H9 (cell line): ENCODE measurements around the gene ARHGAP24. TPM values are rescaled to one million over a fixed set of nuclear protein-coding genes. Genes with fewer than 3 reads are reported as not detected.
A peak's percentile ranks its signal among the peaks of the same experiment; 100 is the strongest.

ENCODE experiments used
- DNase-seq: peaks from one replicate; pipeline ENCODE4 v3.0.0-alpha.2; 2017
- H2AFZ ChIP-seq: one replicate; pipeline ENCODE4 v1.6.1; 2013; ENCODE audit warnings: mild to moderate bottlenecking, low read length, control low read depth, moderate library complexity
- H2AK5ac ChIP-seq: 2 replicates; pipeline ENCODE4 v1.6.1; 2013; ENCODE audit warnings: low read length, control low read depth, mixed read lengths; ENCODE audit not compliant: insufficient read length
- H2BK120ac ChIP-seq: one replicate; pipeline ENCODE4 v1.6.1; 2013; ENCODE audit warnings: low read depth, mild to moderate bottlenecking, low read length, control low read depth, inconsistent platforms; ENCODE audit not compliant: poor library complexity, severe bottlenecking
- H2BK12ac ChIP-seq: 2 replicates; pipeline ENCODE4 v1.6.1; 2013; ENCODE audit warnings: low read length, control low read depth, mixed read lengths, low read depth; ENCODE audit not compliant: insufficient read length
- H2BK15ac ChIP-seq: 2 replicates; pipeline ENCODE4 v1.6.1; 2013; ENCODE audit warnings: low read depth, low read length, control low read depth
- H2BK20ac ChIP-seq: one replicate; pipeline ENCODE4 v1.6.1; 2013; ENCODE audit warnings: low read depth, mild to moderate bottlenecking, low read length, control low read depth, inconsistent platforms; ENCODE audit not compliant: poor library complexity, severe bottlenecking
- H2BK5ac ChIP-seq: 2 replicates; pipeline ENCODE4 v1.6.1; 2013; ENCODE audit warnings: low read length, control low read depth, mixed read lengths; ENCODE audit not compliant: insufficient read length
- H3K14ac ChIP-seq: 2 replicates; pipeline ENCODE4 v1.6.1; 2013; ENCODE audit warnings: low read length, control low read depth; ENCODE audit not compliant: insufficient read depth
- H3K18ac ChIP-seq: 2 replicates; pipeline ENCODE4 v1.6.1; 2013; ENCODE audit warnings: low read depth, mild to moderate bottlenecking, mixed read lengths, low read length, control low read depth; ENCODE audit not compliant: insufficient read length
- H3K23ac ChIP-seq: 2 replicates; pipeline ENCODE4 v1.6.1; 2013; ENCODE audit warnings: low read length, control low read depth, mixed read lengths, low read depth; ENCODE audit not compliant: insufficient read length
- H3K23me2 ChIP-seq: 2 replicates; pipeline ENCODE4 v1.6.1; 2013; ENCODE audit warnings: low read depth, mild to moderate bottlenecking, mixed read lengths, low read length, control low read depth; ENCODE audit not compliant: insufficient read length, poor library complexity, severe bottlenecking
- H3K27ac ChIP-seq: 2 replicates; pipeline ENCODE4 v1.5.1; 2013; ENCODE audit warnings: low read length, control low read depth, mixed read lengths, low read depth; ENCODE audit not compliant: insufficient read length
- H3K27me3 ChIP-seq: 2 replicates; pipeline ENCODE4 v1.6.1; 2013; ENCODE audit warnings: low read length, control low read depth, inconsistent platforms; ENCODE audit not compliant: insufficient read depth
- H3K4ac ChIP-seq: 2 replicates; pipeline ENCODE4 v1.6.1; 2013; ENCODE audit warnings: low read depth, mild to moderate bottlenecking, control low read depth, inconsistent platforms, low read length, moderate library complexity
- H3K4me1 ChIP-seq: 2 replicates; pipeline ENCODE4 v1.6.1; 2013; ENCODE audit warnings: low read length, control low read depth, inconsistent platforms; ENCODE audit not compliant: insufficient read depth
- H3K4me2 ChIP-seq: 2 replicates; pipeline ENCODE4 v1.6.1; 2013; ENCODE audit warnings: low read length, control low read depth, mixed read lengths; ENCODE audit not compliant: insufficient read length, insufficient read depth
- H3K56ac ChIP-seq: 2 replicates; pipeline ENCODE4 v1.6.1; 2013; ENCODE audit warnings: low read depth, mild to moderate bottlenecking, mixed read lengths, low read length, control low read depth; ENCODE audit not compliant: insufficient read length
- H3K79me1 ChIP-seq: 2 replicates; pipeline ENCODE4 v1.6.1; 2013; ENCODE audit warnings: low read depth, mild to moderate bottlenecking, moderate library complexity, low read length, control low read depth, inconsistent platforms; ENCODE audit not compliant: insufficient read depth, poor library complexity, severe bottlenecking
- H3K79me2 ChIP-seq: 2 replicates; pipeline ENCODE4 v1.6.1; 2013; ENCODE audit warnings: low read length, control low read depth, inconsistent platforms; ENCODE audit not compliant: insufficient read depth
- H3K9ac ChIP-seq: 2 replicates; pipeline ENCODE4 v1.6.1; 2013; ENCODE audit warnings: low read length, control low read depth, mixed read lengths; ENCODE audit not compliant: insufficient read length; ENCODE audit errors: extremely low read depth
- H3K9me3 ChIP-seq: one replicate; pipeline ENCODE4 v1.6.1; 2013; ENCODE audit warnings: low read depth, low read length, inconsistent platforms; ENCODE audit not compliant: control insufficient read depth
- H3T11ph ChIP-seq: one replicate; pipeline ENCODE4 v1.6.1; 2013; ENCODE audit warnings: mild to moderate bottlenecking, low read length, control low read depth, inconsistent platforms
- H4K20me1 ChIP-seq: one replicate; pipeline ENCODE4 v1.6.1; 2013; ENCODE audit not compliant: control insufficient read depth, insufficient read length, insufficient read depth
- H4K5ac ChIP-seq: 2 replicates; pipeline ENCODE4 v1.6.1; 2013; ENCODE audit warnings: low read depth, mild to moderate bottlenecking, mixed read lengths, low read length, control low read depth; ENCODE audit not compliant: insufficient read length
- H4K8ac ChIP-seq: replicated peaks from 2 replicates; pipeline ENCODE4 v1.6.1; 2013; ENCODE audit warnings: low read length, control low read depth, mixed read lengths, low read depth; ENCODE audit not compliant: insufficient read length
- H4K91ac ChIP-seq: 2 replicates; pipeline ENCODE4 v1.6.1; 2013; ENCODE audit warnings: low read depth, mild to moderate bottlenecking, moderate library complexity, mixed read lengths, low read length, control low read depth; ENCODE audit not compliant: insufficient read length
- H3K27ac Mint-ChIP-seq, 3 experiments: 2 replicates in 2 of 3; 3 replicates in 1 of 3; pipeline ENCODE4 v1.8.0; 2020 to 2021; ENCODE audit warnings: mixed read lengths in 3 of 3, mild to moderate bottlenecking in 1 of 3, moderate library complexity in 1 of 3
- H3K27me3 Mint-ChIP-seq: 2 replicates; pipeline ENCODE4 v1.8.0; 2021; ENCODE audit warnings: low read depth, mild to moderate bottlenecking, moderate library complexity, mixed read lengths
- H3K36me3 Mint-ChIP-seq, 3 experiments: 2 replicates in 2 of 3; 3 replicates in 1 of 3; pipeline ENCODE4 v1.8.0; 2020 to 2021; ENCODE audit warnings: low read depth in 3 of 3, mixed read lengths in 3 of 3; ENCODE audit not compliant: insufficient read depth in 1 of 3
- H3K4me1 Mint-ChIP-seq, 2 experiments: 2 replicates each; pipeline ENCODE4 v1.8.0; 2020; ENCODE audit warnings: mixed read lengths in 2 of 2
- H3K4me3 Mint-ChIP-seq, 2 experiments: 2 replicates in 1 of 2; 3 replicates in 1 of 2; pipeline ENCODE4 v1.8.0; 2020 to 2021; ENCODE audit warnings: mild to moderate bottlenecking in 2 of 2, mixed read lengths in 2 of 2, moderate library complexity in 1 of 2
- H3K9me3 Mint-ChIP-seq, 2 experiments: 2 replicates in 1 of 2; 3 replicates in 1 of 2; pipeline ENCODE4 v1.8.0; 2020; ENCODE audit warnings: mild to moderate bottlenecking in 2 of 2, mixed read lengths in 2 of 2, moderate library complexity in 1 of 2
- WGBS: extraction: QIAGEN DNeasy Blood & Tissue Kit; methylation state at CpG from one replicate; pipeline ENCODE4 v1.1.7; 2013; ENCODE audit warnings: missing lambda C conversion rate, low lambda C conversion rate, mixed read lengths; ENCODE audit not compliant: insufficient read length; ENCODE audit errors: extremely low coverage; 5-methylcytosine and 5-hydroxymethylcytosine counted together
- total RNA-seq: library from RNA; stranded (reverse); gene quantifications from 2 replicates; pipeline ENCODE4 v1.2.1, GENCODE V29; 2021
- TF ChIP-seq, protein P1 (sequence below): fragments of 200-600 bp; sonication (generic); conservative IDR thresholded peaks from 3 replicates; pipeline ENCODE4 v1.8.0; 2021; ENCODE audit warnings: antibody characterized with exemption, mild to moderate bottlenecking

ARHGAP24 gene
- total RNA-seq, 1 experiment from 2014 or later, result 0.37 TPM

DNA sequence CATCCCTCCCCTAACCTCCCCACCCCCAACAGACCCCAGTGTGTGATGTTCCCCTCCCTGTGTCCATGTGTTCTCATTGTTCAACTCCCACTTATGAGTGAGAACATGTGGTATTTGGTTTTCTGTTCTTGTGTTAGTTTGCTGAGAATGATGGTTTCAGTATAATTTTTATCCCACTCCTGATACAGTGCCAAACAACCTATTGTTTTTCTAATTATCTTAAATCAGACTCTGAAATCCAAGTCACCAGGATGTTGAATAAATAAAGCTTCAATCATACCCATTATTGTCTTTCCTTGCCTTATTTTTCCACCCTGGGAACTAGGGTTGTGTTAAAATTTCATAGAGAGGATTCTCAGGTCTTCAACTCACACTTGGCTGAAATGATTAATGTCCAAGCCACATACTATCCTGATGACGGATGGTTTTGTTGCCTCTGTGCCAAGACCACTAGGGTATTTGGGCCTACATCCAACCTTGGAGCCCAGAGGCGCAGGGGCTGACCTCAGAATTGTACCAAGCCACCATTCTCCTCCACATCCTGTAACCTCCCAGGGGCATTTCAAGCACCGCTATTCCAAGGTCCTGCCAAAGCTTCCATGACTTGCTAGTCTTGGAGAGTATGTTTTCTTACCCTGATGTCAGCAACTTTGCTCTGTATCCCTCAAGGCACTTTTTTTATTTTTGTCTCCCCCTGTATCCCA is 332.4 kb downstream of the ARHGAP24 start:
- peaks cover 24% of the 10 kb centered on the region in 2 experiments for H3K4me1 Mint-ChIP-seq

More for the DNA sequence above, 332.4 kb downstream of the ARHGAP24 start:
- no peak overlapping the region for H2BK20ac ChIP-seq
- TF ChIP-seq, protein P1, sequence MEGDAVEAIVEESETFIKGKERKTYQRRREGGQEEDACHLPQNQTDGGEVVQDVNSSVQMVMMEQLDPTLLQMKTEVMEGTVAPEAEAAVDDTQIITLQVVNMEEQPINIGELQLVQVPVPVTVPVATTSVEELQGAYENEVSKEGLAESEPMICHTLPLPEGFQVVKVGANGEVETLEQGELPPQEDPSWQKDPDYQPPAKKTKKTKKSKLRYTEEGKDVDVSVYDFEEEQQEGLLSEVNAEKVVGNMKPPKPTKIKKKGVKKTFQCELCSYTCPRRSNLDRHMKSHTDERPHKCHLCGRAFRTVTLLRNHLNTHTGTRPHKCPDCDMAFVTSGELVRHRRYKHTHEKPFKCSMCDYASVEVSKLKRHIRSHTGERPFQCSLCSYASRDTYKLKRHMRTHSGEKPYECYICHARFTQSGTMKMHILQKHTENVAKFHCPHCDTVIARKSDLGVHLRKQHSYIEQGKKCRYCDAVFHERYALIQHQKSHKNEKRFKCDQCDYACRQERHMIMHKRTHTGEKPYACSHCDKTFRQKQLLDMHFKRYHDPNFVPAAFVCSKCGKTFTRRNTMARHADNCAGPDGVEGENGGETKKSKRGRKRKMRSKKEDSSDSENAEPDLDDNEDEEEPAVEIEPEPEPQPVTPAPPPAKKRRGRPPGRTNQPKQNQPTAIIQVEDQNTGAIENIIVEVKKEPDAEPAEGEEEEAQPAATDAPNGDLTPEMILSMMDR, result no peak
- H3K9ac ChIP-seq, result no peak overlapping the region
- no CpG with 5 or more reads among the region's 3 CpGs for WGBS
- H4K91ac ChIP-seq, result no peak overlapping the region
- H3K56ac ChIP-seq, result no peak overlapping the region
- Mint-ChIP-seq H3K27me3 (no peaks in the 10 kb centered on the region), H3K27ac (peak overlapping the region in 2 of 3 experiments; percentile 51 to 84; a peak in 3 of 7 replicates), H3K36me3 (no peaks in the 10 kb centered on the region; a peak in 1 of 7 replicates), H3K9me3 (no peaks in the 10 kb centered on the region), H3K4me3 (no peak overlapping the region)
- no peak overlapping the region for H2BK12ac ChIP-seq
- no peak overlapping the region for H4K5ac ChIP-seq
- H4K20me1 ChIP-seq, result no peaks in the 10 kb centered on the region
- H3K79me2 ChIP-seq, result no peaks in the 10 kb centered on the region
- no peak overlapping the region for H3K27ac ChIP-seq
- no peaks in the 10 kb centered on the region for H3K27me3 ChIP-seq
- H3K4me2 ChIP-seq, result no peak overlapping the region
- no peak overlapping the region for H2AFZ ChIP-seq
- no peak overlapping the region for H2BK15ac ChIP-seq
- no peak overlapping the region for H2BK5ac ChIP-seq
- DNase-seq, result no peak
- no peak overlapping the region for H2BK120ac ChIP-seq
- peaks cover 6% of the 10 kb centered on the region; the same call in 1 of the 2 replicates for H3K4me1 ChIP-seq
- no peak overlapping the region for H4K8ac ChIP-seq
- H3K4ac ChIP-seq, result no peak overlapping the region
- no peak overlapping the region for H3K18ac ChIP-seq
- H2AK5ac ChIP-seq, result no peak overlapping the region
- no peaks in the 10 kb centered on the region for H3K23me2 ChIP-seq
- no peak overlapping the region for H3K14ac ChIP-seq
- H3K9me3 ChIP-seq, result no peaks in the 10 kb centered on the region
- no peak overlapping the region for H3T11ph ChIP-seq
- H3K79me1 ChIP-seq, result no peaks in the 10 kb centered on the region
- H3K23ac ChIP-seq, result no peak overlapping the region
